ENCODE data around the gene BTAF1.

Gene BTAF1

GRCh38 chr10:91931526-91932190 is 8.1 kb downstream of the BTAF1 start:
- DNase-seq = no peak
- TF ChIP-seq GATA1 (IDR thresholded peaks at IDR 0.05; ENCODE audit: low read depth, low read length) (no peak), POLR2A (IDR thresholded peaks at IDR 0.05; ENCODE audit: low read length) (no peak)

GRCh38 chr10:91932737-91933136 is 9.2 kb downstream of the BTAF1 start:
- TF ChIP-seq GATA1 (IDR thresholded peaks at IDR 0.05; ENCODE audit: low read depth, low read length) (no peak), POLR2A (IDR thresholded peaks at IDR 0.05; ENCODE audit: low read length) (no peak)

GRCh38 chr10:91935886-91936285 is 12.3 kb downstream of the BTAF1 start:
- no peak for TF ChIP-seq POLR2A (IDR thresholded peaks at IDR 0.05; ENCODE audit: low read length)
- TF ChIP-seq GATA1 (IDR thresholded peaks at IDR 0.05; ENCODE audit: low read depth, low read length) = no peak
- DNase-seq = no peak

More at GRCh38 chr10:91932737-91933136, 9.2 kb downstream of the BTAF1 start:
- DNase-seq = no peak

- DNase-seq = no peak
- TF ChIP-seq GATA1 (IDR thresholded peaks at IDR 0.05; ENCODE audit: low read depth, low read length) (no peak), POLR2A (IDR thresholded peaks at IDR 0.05; ENCODE audit: low read length) (no peak)
Observed at GRCh38 chr10:91939653-91940052, 16.1 kb downstream of the BTAF1 start.

GRCh38 chr10:91941426-91941825 is 17.9 kb downstream of the BTAF1 start:
- DNase-seq = no peak
- no peak for TF ChIP-seq POLR2A (IDR thresholded peaks at IDR 0.05; ENCODE audit: low read length)
- no peak for TF ChIP-seq GATA1 (IDR thresholded peaks at IDR 0.05; ENCODE audit: low read depth, low read length)

- TF ChIP-seq POLR2A (IDR thresholded peaks at IDR 0.05; ENCODE audit: low read length) (no peak), GATA1 (IDR thresholded peaks at IDR 0.05; ENCODE audit: low read depth, low read length) (no peak)
- DNase-seq = no peak
Observed at GRCh38 chr10:91944880-91945630, 21.5 kb downstream of the BTAF1 start.

- no peak for DNase-seq
- TF ChIP-seq POLR2A (IDR thresholded peaks at IDR 0.05; ENCODE audit: low read length) = no peak
- no peak for TF ChIP-seq GATA1 (IDR thresholded peaks at IDR 0.05; ENCODE audit: low read depth, low read length)
Observed at GRCh38 chr10:91953600-91954160, 30.1 kb downstream of the BTAF1 start.

- DNase-seq = no peak
- TF ChIP-seq POLR2A (IDR thresholded peaks at IDR 0.05; ENCODE audit: low read length) (no peak), GATA1 (IDR thresholded peaks at IDR 0.05; ENCODE audit: low read depth, low read length) (no peak)
Observed at GRCh38 chr10:91955114-91955513, 31.5 kb downstream of the BTAF1 start.

- TF ChIP-seq POLR2A (IDR thresholded peaks at IDR 0.05; ENCODE audit: low read length) (no peak), GATA1 (IDR thresholded peaks at IDR 0.05; ENCODE audit: low read depth, low read length) (no peak)
- DNase-seq = no peak
Observed at GRCh38 chr10:91957091-91957490, 33.5 kb downstream of the BTAF1 start.

GRCh38 chr10:91969297-91969696 is 45.7 kb downstream of the BTAF1 start:
- DNase-seq = no peak
- TF ChIP-seq GATA1 (IDR thresholded peaks at IDR 0.05; ENCODE audit: low read depth, low read length) (no peak), POLR2A (IDR thresholded peaks at IDR 0.05; ENCODE audit: low read length) (no peak)

- no peak for DNase-seq
- TF ChIP-seq GATA1 (IDR thresholded peaks at IDR 0.05; ENCODE audit: low read depth, low read length) (no peak), POLR2A (IDR thresholded peaks at IDR 0.05; ENCODE audit: low read length) (no peak)
Observed at GRCh38 chr10:91974960-91975359, 51.4 kb downstream of the BTAF1 start.

GRCh38 chr10:91975438-91975837 is 51.9 kb downstream of the BTAF1 start:
- no peak for DNase-seq
- TF ChIP-seq POLR2A (IDR thresholded peaks at IDR 0.05; ENCODE audit: low read length) = no peak
- TF ChIP-seq GATA1 (IDR thresholded peaks at IDR 0.05; ENCODE audit: low read depth, low read length) = no peak

GRCh38 chr10:91976317-91977051 is 52.9 kb downstream of the BTAF1 start:
- TF ChIP-seq POLR2A (IDR thresholded peaks at IDR 0.05; ENCODE audit: low read length) (no peak), GATA1 (IDR thresholded peaks at IDR 0.05; ENCODE audit: low read depth, low read length) (no peak)

GRCh38 chr10:91977491-91977890 is 53.9 kb downstream of the BTAF1 start:
- TF ChIP-seq GATA1 (IDR thresholded peaks at IDR 0.05; ENCODE audit: low read depth, low read length) = no peak
- no peak for TF ChIP-seq POLR2A (IDR thresholded peaks at IDR 0.05; ENCODE audit: low read length)
- no peak for DNase-seq

More at GRCh38 chr10:91976317-91977051, 52.9 kb downstream of the BTAF1 start:
- DNase-seq = no peak

All from erythroblast (primary cell).